ENCODE measurements around the gene ZNHIT2. TPM values are rescaled to one million over a fixed set of nuclear protein-coding genes. Genes with fewer than 3 reads are reported as not detected.

The ZNHIT2 gene
- total and polyA plus RNA-seq, 10 of the 15 experiments (the other 5 are each of a cell fraction or from before 2014, with no cell fraction given), result 0.24 to 20.4 (median 15.5) TPM; not detected in 1

GRCh38 chr11:65134240-65134951 lies 16.9 kb upstream of the ZNHIT2 start, which contains the start of gene SYVN1:
Gene SYVN1, minus strand, starts transcription at chr11:65134519. Its CDS starts 918 bp downstream, at chr11:65133601.
- 2% methylated on average over 56 of the region's 60 CpGs for WGBS (ENCODE audit: insufficient coverage, insufficient replicate concordance, low lambda C conversion rate, missing lambda C conversion rate)
- SMC1A ChIA-PET (ENCODE audit: uncharacterized antibody, unreplicated experiment), result interaction anchor here (1.1 to 2.4 kb wide), 8 partner anchors 11 to 286 kb away, joined by 3 to 13 read pairs (median 8); partner anchors contain the start of genes FAU, MRPL49 and ZNHIT2
- no TSS peak for BruUV-seq (replicated peaks)
- TF ChIP-seq REST (IDR thresholded peaks at IDR 0.05; ENCODE audit: low read depth, low read length), result no peak
- TF ChIP-seq PML (IDR thresholded peaks at IDR 0.05; ENCODE audit: low read length), result peak; percentile 94
- peak; percentile 96 for TF ChIP-seq RELB (IDR thresholded peaks at IDR 0.05; ENCODE audit: low read depth)
- TF ChIP-seq MYB (IDR thresholded peaks at IDR 0.05; ENCODE audit: borderline replicate concordance, low read depth, low read length), result no peak
- TF ChIP-seq IRF3 (IDR thresholded peaks at IDR 0.05), result 0 out of 2 replicates have a peak, but pooled peaks have one; percentile 2
- TF ChIP-seq DPF2 (IDR thresholded peaks at IDR 0.05), result peak; percentile 68
- TF ChIP-seq BHLHE40 (IDR thresholded peaks at IDR 0.05; ENCODE audit: borderline replicate concordance in 1 of 2, low read depth in 2 of 2, low read length in 1 of 2), result peak; percentile 93 to 98
- peak; percentile 99 for TF ChIP-seq KLF5 (IDR thresholded peaks at IDR 0.05; ENCODE audit: partially characterized antibody)
- TF ChIP-seq E4F1 (IDR thresholded peaks at IDR 0.05; ENCODE audit: borderline replicate concordance, partially characterized antibody), result peak; percentile 43
- 0 out of 2 replicates have a peak, but pooled peaks have one; percentile 27 for TF ChIP-seq PAX5 (IDR thresholded peaks at IDR 0.05; ENCODE audit: borderline replicate concordance, low read depth, low read length)

More at GRCh38 chr11:65134240-65134951, 16.9 kb upstream of the ZNHIT2 start, which contains the start of gene SYVN1:
- ChIA-PET CTCF (interaction anchor here (0.6 to 6.7 kb wide), 11 partner anchors 12 to 290 kb away, joined by 3 to 40 read pairs (median 6); partner anchors contain the start of genes CAPN1, CDC42BPG, FAU and MRPL49), RAD21 (ENCODE audit: unreplicated experiment) (interaction anchor here (0.5 to 3.0 kb wide), 9 partner anchors 13 to 286 kb away, joined by 3 to 25 read pairs (median 6); partner anchors contain the start of genes ARL2, CAPN1, DPF2 and FAU), POLR2A (interaction anchor here (0.6 to 3.1 kb wide), 22 partner anchors 10 to 355 kb away, joined by 3 to 28 read pairs (median 6); partner anchors contain the start of genes CAPN1, CDCA5, FAU and MRPL49)
- FAIRE-seq (peak; percentile 70), ATAC-seq (peak; percentile 81), DNase-seq (ENCODE audit: low read depth, low spot score) (peak; percentile 89)
- H3K27ac ChIP-seq (ENCODE audit: control insufficient read depth, insufficient read depth), result peak within 1 kb of the TSS; percentile 99
- H3K36me3 ChIP-seq (ENCODE audit: control insufficient read depth in 2 of 2, insufficient read depth in 2 of 2, low read length in 1 of 2), result peaks cover 11 to 20% of the 10 kb centered on the region in 2 experiments; a peak in 3 of 4 replicates
- H3K27me3 ChIP-seq (replicated peaks in 1 of 2; ENCODE audit: control insufficient read depth in 2 of 2, insufficient read depth in 2 of 2, low read length in 1 of 2), result no peaks in the 10 kb centered on the region
- H3K4me2 ChIP-seq (ENCODE audit: control insufficient read depth, insufficient read depth), result peak within 1 kb of the TSS; percentile 98
- peaks cover 21% of the 10 kb centered on the region for H3K4me1 ChIP-seq (ENCODE audit: control insufficient read depth, insufficient read depth, low read length)
- intact Hi-C loops (cut with micrococcal nuclease; ENCODE audit: unreplicated experiment) (loop anchor here (5.0 to 10.0 kb wide), 2 partner anchors 48 to 120 kb away; partner anchors contain the start of gene CAPN1), in situ Hi-C loops (cut with MboI) (no loop called here)
- peak within 1 kb of the TSS; percentile 96 for H3K9ac ChIP-seq (ENCODE audit: control insufficient read depth, insufficient read depth, low read length)
- H2AFZ ChIP-seq (ENCODE audit: control insufficient read depth, low read depth, low read length), result peak within 1 kb of the TSS; percentile 97
- peaks cover 44% of the 10 kb centered on the region for H3K79me2 ChIP-seq (ENCODE audit: control insufficient read depth, insufficient read depth, low read length)
- no peaks in the 10 kb centered on the region for H3K9me3 ChIP-seq (replicated peaks; ENCODE audit: control insufficient read depth, insufficient read depth, low read length)
- H4K20me1 ChIP-seq (ENCODE audit: control insufficient read depth, insufficient read depth), result 0 out of 2 replicates have a peak, but pooled peaks cover 4% of the 10 kb centered on the region
- peak within 1 kb of the TSS; percentile 99 for H3K4me3 ChIP-seq

Measured in GM12878 (cell line).